SK-N-SH (cell line): ENCODE measurements around the gene PBX3. TPM values are rescaled to one million over a fixed set of nuclear protein-coding genes. Genes with fewer than 3 reads are reported as not detected.

Experiments used
- CTCF ChIA-PET: fragments of 300-600, 350-600 bp; formaldehyde crosslinking; extraction: SDS; loops from one replicate; lab custom pipeline; 2021; lab: Yijun Ruan, JAX
- POLR2A ChIA-PET: fragments of 350-600 bp; sonication (Branson Sonifier 250); formaldehyde crosslinking; extraction: SDS; loops from one replicate; lab custom pipeline; 2020; ENCODE audit warnings: antibody characterized with exemption, inconsistent platforms; lab: Yijun Ruan, JAX
- DNase-seq: peaks from one replicate; pipeline ENCODE4 v3.0.0; 2012
- H2AFZ ChIP-seq: fragments of 200-600 bp; sonication (generic); 2 replicates; pipeline ENCODE4 v1.8.1; 2016; ENCODE audit warnings: antibody characterized with exemption, mild to moderate bottlenecking, low read depth
- H3F3A ChIP-seq: fragments of 200-600 bp; sonication (generic); replicated peaks from 2 replicates; pipeline ENCODE3; 2016; ENCODE audit warnings: antibody characterized with exemption, mild to moderate bottlenecking; ENCODE audit not compliant: insufficient read depth
- H3K27ac ChIP-seq, 2 experiments: fragments of 200-500 bp in 1 of 2; fragments of 200-600 bp in 1 of 2; sonication (Bioruptor generic) in 1 of 2; sonication (generic), shearing (Covaris generic) in 1 of 2; 2 replicates each; pipeline versions ENCODE4 v1.5.1 to v1.6.1; 2014 to 2016; ENCODE audit warnings: low read depth in 2 of 2, inconsistent platforms in 1 of 2, low read length in 1 of 2, mild to moderate bottlenecking in 1 of 2, mixed read lengths in 1 of 2
- H3K27me3 ChIP-seq: fragments of 200-600 bp; sonication (generic), shearing (Covaris generic); 2 replicates; pipeline ENCODE4 v1.6.1; 2016; ENCODE audit warnings: mixed run types; ENCODE audit not compliant: insufficient read depth
- H3K36me3 ChIP-seq, 2 experiments: fragments of 200-500 bp in 1 of 2; fragments of 200-600 bp in 1 of 2; sonication (Bioruptor generic) in 1 of 2; sonication (generic) in 1 of 2; replicated peaks in 1 of 2; 2 replicates each; pipeline versions ENCODE3 to v1.5.1; 2014 to 2016; ENCODE audit warnings: low read length in 1 of 2, mild to moderate bottlenecking in 1 of 2; ENCODE audit not compliant: insufficient read depth in 2 of 2, control insufficient read depth in 1 of 2
- H3K4me1 ChIP-seq, 2 experiments: fragments of 200-500 bp in 1 of 2; fragments of 200-600 bp in 1 of 2; sonication (Bioruptor generic) in 1 of 2; sonication (generic), shearing (Covaris generic) in 1 of 2; 2 replicates each; pipeline versions ENCODE4 v1.5.1 to v1.6.1; 2014 to 2016; ENCODE audit warnings: low read depth in 1 of 2, low read length in 1 of 2, mixed run types in 1 of 2; ENCODE audit not compliant: insufficient read depth in 2 of 2, control insufficient read depth in 1 of 2
- H3K4me2 ChIP-seq: fragments of 200-600 bp; sonication (generic), shearing (Covaris generic); 2 replicates; pipeline ENCODE4 v1.6.1; 2017; ENCODE audit warnings: mixed run types
- H3K4me3 ChIP-seq, 2 experiments: fragments of 200-500 bp in 1 of 2; fragments of 200-600 bp in 1 of 2; sonication (Bioruptor generic) in 1 of 2; sonication (generic), shearing (Covaris generic) in 1 of 2; 2 replicates each; pipeline versions ENCODE4 v1.5.1 to v1.8.1; 2014 to 2016; ENCODE audit warnings: low read depth in 2 of 2, inconsistent platforms in 1 of 2, low read length in 1 of 2, mild to moderate bottlenecking in 1 of 2, mixed read lengths in 1 of 2, moderate library complexity in 1 of 2
- H3K79me2 ChIP-seq: fragments of 200-600 bp; sonication (generic); 2 replicates; pipeline ENCODE4 v1.8.1; 2017; ENCODE audit warnings: mild to moderate bottlenecking; ENCODE audit not compliant: insufficient read depth
- H3K9ac ChIP-seq: fragments of 200-600 bp; sonication (generic); 2 replicates; pipeline ENCODE4 v1.6.1; 2017; ENCODE audit warnings: mixed run types
- H3K9me2 ChIP-seq: fragments of 200-600 bp; sonication (generic); 2 replicates; pipeline ENCODE4 v1.6.1; 2017; ENCODE audit warnings: mixed run types
- H3K9me3 ChIP-seq: fragments of 200-600 bp; sonication (generic); 2 replicates; pipeline ENCODE4 v1.6.1; 2017; ENCODE audit warnings: mixed run types, mild to moderate bottlenecking, moderate library complexity
- H4K20me1 ChIP-seq: fragments of 200-600 bp; sonication (generic); 2 replicates; pipeline ENCODE4 v1.6.1; 2017; ENCODE audit warnings: mild to moderate bottlenecking, mixed run types; ENCODE audit not compliant: insufficient read depth
- CHD2 ChIP-seq: fragments of 150-350 bp; IDR thresholded peaks from 2 replicates; pipeline ENCODE4 v1.6.1; 2018; ENCODE audit warnings: low read length; ENCODE audit not compliant: partially characterized antibody
- EP300 ChIP-seq, 2 experiments: IDR thresholded peaks; 2 replicates each; pipeline versions ENCODE4 v1.4.0 to v1.6.1; 2012; ENCODE audit warnings: borderline replicate concordance in 1 of 2, low read depth in 1 of 2, low read length in 1 of 2
- GABPA ChIP-seq: IDR thresholded peaks from 2 replicates; pipeline ENCODE4 v1.4.0; 2012; ENCODE audit warnings: low read depth, mild to moderate bottlenecking
- GATA2 ChIP-seq: sonication (generic); formaldehyde crosslinking; IDR thresholded peaks from 2 replicates; pipeline ENCODE4 v1.5.0; 2020; ENCODE audit warnings: mild to moderate bottlenecking, missing genetic modification reagents
- MXI1 ChIP-seq: IDR thresholded peaks from 2 replicates; pipeline ENCODE4 v1.6.1; 2012; ENCODE audit warnings: mild to moderate bottlenecking, low read depth, low read length, improper control_type of control experiment
- NFIC ChIP-seq: IDR thresholded peaks from 2 replicates; pipeline ENCODE4 v1.4.0; 2012; ENCODE audit warnings: borderline replicate concordance
- NRF1 ChIP-seq: IDR thresholded peaks from 2 replicates; pipeline ENCODE4 v1.6.1; 2012; ENCODE audit warnings: low read depth, mild to moderate bottlenecking, low read length
- POLR2AphosphoS5 ChIP-seq: IDR thresholded peaks from 2 replicates; pipeline ENCODE4 v1.6.1; 2012; ENCODE audit warnings: low read depth, low read length
- RCOR1 ChIP-seq: fragments of 150-350 bp; IDR thresholded peaks from 2 replicates; pipeline ENCODE4 v1.6.1; 2017; ENCODE audit warnings: antibody characterized with exemption, low read length
- REST ChIP-seq: IDR thresholded peaks from 2 replicates; pipeline ENCODE4 v1.6.1; 2012; ENCODE audit warnings: mild to moderate bottlenecking, low read depth, low read length, moderate library complexity
- RFX5 ChIP-seq: IDR thresholded peaks from 2 replicates; pipeline ENCODE4 v1.6.1; 2012; ENCODE audit warnings: mild to moderate bottlenecking, improper control_type of control experiment, low read length
- YY1 ChIP-seq: IDR thresholded peaks from 2 replicates; pipeline ENCODE4 v1.4.0; 2012; ENCODE audit warnings: low read depth, mild to moderate bottlenecking
- WGBS: methylation state at CpG from one replicate; pipeline ENCODE4 v1.1.6; 2017; ENCODE audit warnings: low lambda C conversion rate; 5-methylcytosine and 5-hydroxymethylcytosine counted together
- polyA plus RNA-seq, 3 experiments: library from polyadenylated mRNA; depleted of rRNA; stranded (reverse); fragments of >200 nt; gene quantifications; 2 replicates each; pipeline ENCODE4 v1.2.3, GENCODE V29; 2012
- TF ChIP-seq, protein P1 (sequence below): fragments of 200-600 bp; sonication (generic); IDR thresholded peaks from 2 replicates; pipeline ENCODE4 v1.6.1; 2017; ENCODE audit warnings: antibody characterized with exemption, mild to moderate bottlenecking, moderate library complexity

Gene PBX3
- polyA plus RNA-seq, 1 of the 3 experiments (the other 2 are of a cell fraction) = 73.0 TPM

- TF ChIP-seq REST = no peak
- no peak for TF ChIP-seq NFIC
Observed at GRCh38 chr9:125964702-125965225, 217.6 kb downstream of the PBX3 start (continued).

DNA sequence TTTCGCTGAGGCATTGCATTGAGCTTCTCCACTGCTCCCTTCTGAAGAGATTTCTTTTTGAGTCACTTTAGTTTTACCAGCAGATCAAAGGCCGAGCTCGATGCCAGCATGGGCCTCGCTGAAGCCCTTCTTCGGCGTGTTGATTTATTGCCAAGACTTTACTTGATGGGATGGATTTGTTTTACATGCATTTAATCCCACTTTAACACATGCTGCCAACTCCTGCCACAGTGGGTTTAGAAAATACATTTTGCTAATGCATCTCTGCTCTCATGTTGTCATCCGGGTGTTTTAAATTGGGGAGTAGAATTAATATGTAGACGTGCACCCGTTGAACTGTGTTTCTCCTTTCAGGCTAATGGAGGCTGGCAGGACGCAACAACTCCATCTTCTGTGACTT is 218.3 kb downstream of the PBX3 start:
- Histone ChIP-seq H3K79me2 (peaks cover 5% of the 10 kb centered on the region; the same call in 1 of the 2 replicates), H3K4me1 (peaks cover 0 to 38% of the 10 kb centered on the region in 2 experiments; a peak in 2 of 4 replicates), H3K27ac (peak overlapping the region in 1 of 2 experiments; percentile 78; a peak in 1 of 4 replicates), H3K27me3 (no peaks in the 10 kb centered on the region), H3K9ac (no peak overlapping the region), H2AFZ (no peak overlapping the region), H3K4me2 (no peak overlapping the region), H3K36me3 (peaks cover 62 to 67% of the 10 kb centered on the region in 2 experiments), H3F3A (peaks cover 25% of the 10 kb centered on the region), H3K4me3 (no peak overlapping the region), H3K9me3 (no peaks in the 10 kb centered on the region), H4K20me1 (no peaks in the 10 kb centered on the region), H3K9me2 (no peaks in the 10 kb centered on the region)
- TF ChIP-seq NRF1 (no peak), GABPA (no peak), YY1 (no peak), NFIC (no peak), CHD2 (no peak), MXI1 (no peak)
- TF ChIP-seq, protein P1, sequence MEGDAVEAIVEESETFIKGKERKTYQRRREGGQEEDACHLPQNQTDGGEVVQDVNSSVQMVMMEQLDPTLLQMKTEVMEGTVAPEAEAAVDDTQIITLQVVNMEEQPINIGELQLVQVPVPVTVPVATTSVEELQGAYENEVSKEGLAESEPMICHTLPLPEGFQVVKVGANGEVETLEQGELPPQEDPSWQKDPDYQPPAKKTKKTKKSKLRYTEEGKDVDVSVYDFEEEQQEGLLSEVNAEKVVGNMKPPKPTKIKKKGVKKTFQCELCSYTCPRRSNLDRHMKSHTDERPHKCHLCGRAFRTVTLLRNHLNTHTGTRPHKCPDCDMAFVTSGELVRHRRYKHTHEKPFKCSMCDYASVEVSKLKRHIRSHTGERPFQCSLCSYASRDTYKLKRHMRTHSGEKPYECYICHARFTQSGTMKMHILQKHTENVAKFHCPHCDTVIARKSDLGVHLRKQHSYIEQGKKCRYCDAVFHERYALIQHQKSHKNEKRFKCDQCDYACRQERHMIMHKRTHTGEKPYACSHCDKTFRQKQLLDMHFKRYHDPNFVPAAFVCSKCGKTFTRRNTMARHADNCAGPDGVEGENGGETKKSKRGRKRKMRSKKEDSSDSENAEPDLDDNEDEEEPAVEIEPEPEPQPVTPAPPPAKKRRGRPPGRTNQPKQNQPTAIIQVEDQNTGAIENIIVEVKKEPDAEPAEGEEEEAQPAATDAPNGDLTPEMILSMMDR = no peak
- no peak for DNase-seq
- ChIA-PET CTCF (interaction anchor here (1.6 kb wide), 1 partner anchor 10 kb away, joined by 4 read pairs; no protein-coding TSS in a partner anchor), POLR2A (no interaction called here)
- 90% methylated on average over 10 of the region's 10 CpGs for WGBS

DNA sequence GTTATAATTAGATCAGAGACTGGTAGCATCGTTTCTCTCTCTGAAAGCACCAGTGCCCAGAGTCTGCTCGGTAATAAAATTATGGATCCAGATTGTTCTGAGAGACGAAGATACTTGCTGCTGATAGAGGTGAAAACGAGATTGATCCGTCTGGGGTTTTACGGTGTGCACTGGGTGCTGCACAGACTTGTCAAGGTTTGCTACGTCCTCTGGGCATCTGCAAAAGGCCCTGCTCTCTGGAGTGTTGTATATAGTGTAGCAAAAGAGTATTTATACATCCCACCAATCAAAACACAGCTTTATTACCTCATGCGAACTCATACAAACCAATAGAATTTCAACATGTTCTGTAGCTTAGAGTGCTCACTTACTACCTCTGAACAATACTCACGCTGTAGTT is 219.3 kb downstream of the PBX3 start:
- ChIA-PET POLR2A (no interaction called here), CTCF (interaction anchor here (1.4 kb wide), 1 partner anchor 11 kb away, joined by 4 read pairs; no protein-coding TSS in a partner anchor)
- peak; percentile 69 for DNase-seq

More for the DNA sequence above, 219.3 kb downstream of the PBX3 start:
- Histone ChIP-seq H3K9ac (no peak overlapping the region), H3K9me2 (no peaks in the 10 kb centered on the region), H3K4me1 (peaks cover 0 to 38% of the 10 kb centered on the region in 2 experiments; a peak in 2 of 4 replicates), H3K27me3 (no peaks in the 10 kb centered on the region), H3F3A (peaks cover 25% of the 10 kb centered on the region), H3K4me2 (no peak overlapping the region), H3K79me2 (no peaks in the 10 kb centered on the region), H4K20me1 (no peaks in the 10 kb centered on the region), H3K36me3 (peaks cover 57 to 60% of the 10 kb centered on the region in 2 experiments), H3K9me3 (no peaks in the 10 kb centered on the region)
- peak; percentile 74 for TF ChIP-seq GATA2 (CRISPR knock-in tag)
- 0 out of 2 replicates have a peak, but pooled peaks have one; percentile 29 for TF ChIP-seq MXI1
- peak; percentile 34; the same call in 1 of the 2 replicates for TF ChIP-seq RCOR1
- TF ChIP-seq POLR2AphosphoS5 = no peak
- peak in 1 of 2 experiments; percentile 51; a peak in 1 of 4 replicates for TF ChIP-seq EP300 (IDR thresholded peaks at IDR 0.05; ENCODE audit: borderline replicate concordance in 1 of 2, low read depth in 1 of 2, low read length in 1 of 2)
- TF ChIP-seq RFX5 = 0 out of 2 replicates have a peak, but pooled peaks have one; percentile 23
- no peak for TF ChIP-seq NRF1
- TF ChIP-seq, all 33 proteins: peak for 5
- no peak overlapping the region; a peak in 1 of 4 replicates for H3K4me3 ChIP-seq
- H3K27ac ChIP-seq = peak overlapping the region in 1 of 2 experiments; percentile 78; a peak in 2 of 4 replicates
- WGBS = 58% methylated on average over 9 of the region's 9 CpGs
- no peak overlapping the region for H2AFZ ChIP-seq
